Renal cortex interstitium (tissue), 15 donors: ENCODE measurements around the gene RNF40. TPM values are rescaled to one million over a fixed set of nuclear protein-coding genes. Genes with fewer than 3 reads are reported as not detected.

Source experiments
- DNase-seq, 11 donors: peaks; one replicate each; pipeline ENCODE4 v3.0.0-alpha.2; 2013; ENCODE audit warnings: low read depth in 9 of 11, low spot score in 4 of 11; ENCODE audit errors: extremely low read depth in 1 of 11
- long read RNA-seq, 16 experiments: transcript quantifications; one replicate each; lab custom pipeline, GENCODE V29; 2026
- polyA plus RNA-seq, 3 donors: library from polyadenylated mRNA; unstranded; fragments of 120-200 nt; gene quantifications; one replicate each; pipeline ENCODE4 v1.2.1, GENCODE V29; 2013; ENCODE audit not compliant: insufficient read length in 3 of 3

Gene RNF40
- 100 to 1,000 TPM; 119 to 124 (median 120) TPM for polyA plus RNA-seq
- long read RNA-seq, donor 1, partial matches to known transcripts, result 7 of 9 reads
- long read RNA-seq, donor 1, other reads (novel, unspliced or antisense), result 0 of 9 reads
- long read RNA-seq, donor 2, partial matches to known transcripts, result 8 of 8 reads
- long read RNA-seq, donor 2, other reads (novel, unspliced or antisense), result 0 of 8 reads
- long read RNA-seq, donor 3, full-length matches to known transcripts, result 7 of 33 reads
- long read RNA-seq, donor 3, partial matches to known transcripts, result 26 of 33 reads
- long read RNA-seq, donor 3, other reads (novel, unspliced or antisense), result 0 of 33 reads
- long read RNA-seq, donor 4, full-length matches to known transcripts, result 4 of 10 reads
- long read RNA-seq, donor 4, partial matches to known transcripts, result 6 of 10 reads
- long read RNA-seq, donor 4, other reads (novel, unspliced or antisense), result 0 of 10 reads
- long read RNA-seq, donor 5, result 0 reads
- long read RNA-seq, donor 6, partial matches to known transcripts, result 12 of 13 reads
- long read RNA-seq, donor 6, other reads (novel, unspliced or antisense), result 0 of 13 reads
- long read RNA-seq, donor 7, partial matches to known transcripts, result 13 of 13 reads
- long read RNA-seq, donor 7, other reads (novel, unspliced or antisense), result 0 of 13 reads
- long read RNA-seq, donor 8, result 0 reads
- long read RNA-seq, donor 9, full-length matches to known transcripts, result 4 of 17 reads
- long read RNA-seq, donor 9, partial matches to known transcripts, result 13 of 17 reads
- long read RNA-seq, donor 9, other reads (novel, unspliced or antisense), result 0 of 17 reads
- long read RNA-seq, donor 10, full-length matches to known transcripts, result 2 of 11 reads
- long read RNA-seq, donor 10, partial matches to known transcripts, result 9 of 11 reads
- long read RNA-seq, donor 10, other reads (novel, unspliced or antisense), result 0 of 11 reads
- long read RNA-seq, donor 11, partial matches to known transcripts, result 13 of 14 reads
- long read RNA-seq, donor 11, other reads (novel, unspliced or antisense), result 0 of 14 reads
- long read RNA-seq, donor 12, full-length matches to known transcripts, result 1 of 1 reads
- long read RNA-seq, donor 12, partial matches to known transcripts, result 0 of 1 reads
- long read RNA-seq, donor 12, other reads (novel, unspliced or antisense), result 0 of 1 reads
- long read RNA-seq, donor 13, result 0 reads
- long read RNA-seq, donor 14, full-length matches to known transcripts, result 2 of 9 reads
- long read RNA-seq, donor 14, partial matches to known transcripts, result 7 of 9 reads
- long read RNA-seq, donor 14, other reads (novel, unspliced or antisense), result 0 of 9 reads
- long read RNA-seq, donor 15, partial matches to known transcripts, result 6 of 6 reads
- long read RNA-seq, donor 15, other reads (novel, unspliced or antisense), result 0 of 6 reads
- long read RNA-seq, donor 16, full-length matches to known transcripts, result 4 of 33 reads
- long read RNA-seq, donor 16, partial matches to known transcripts, result 29 of 33 reads
- long read RNA-seq, donor 16, other reads (novel, unspliced or antisense), result 0 of 33 reads

DNA sequence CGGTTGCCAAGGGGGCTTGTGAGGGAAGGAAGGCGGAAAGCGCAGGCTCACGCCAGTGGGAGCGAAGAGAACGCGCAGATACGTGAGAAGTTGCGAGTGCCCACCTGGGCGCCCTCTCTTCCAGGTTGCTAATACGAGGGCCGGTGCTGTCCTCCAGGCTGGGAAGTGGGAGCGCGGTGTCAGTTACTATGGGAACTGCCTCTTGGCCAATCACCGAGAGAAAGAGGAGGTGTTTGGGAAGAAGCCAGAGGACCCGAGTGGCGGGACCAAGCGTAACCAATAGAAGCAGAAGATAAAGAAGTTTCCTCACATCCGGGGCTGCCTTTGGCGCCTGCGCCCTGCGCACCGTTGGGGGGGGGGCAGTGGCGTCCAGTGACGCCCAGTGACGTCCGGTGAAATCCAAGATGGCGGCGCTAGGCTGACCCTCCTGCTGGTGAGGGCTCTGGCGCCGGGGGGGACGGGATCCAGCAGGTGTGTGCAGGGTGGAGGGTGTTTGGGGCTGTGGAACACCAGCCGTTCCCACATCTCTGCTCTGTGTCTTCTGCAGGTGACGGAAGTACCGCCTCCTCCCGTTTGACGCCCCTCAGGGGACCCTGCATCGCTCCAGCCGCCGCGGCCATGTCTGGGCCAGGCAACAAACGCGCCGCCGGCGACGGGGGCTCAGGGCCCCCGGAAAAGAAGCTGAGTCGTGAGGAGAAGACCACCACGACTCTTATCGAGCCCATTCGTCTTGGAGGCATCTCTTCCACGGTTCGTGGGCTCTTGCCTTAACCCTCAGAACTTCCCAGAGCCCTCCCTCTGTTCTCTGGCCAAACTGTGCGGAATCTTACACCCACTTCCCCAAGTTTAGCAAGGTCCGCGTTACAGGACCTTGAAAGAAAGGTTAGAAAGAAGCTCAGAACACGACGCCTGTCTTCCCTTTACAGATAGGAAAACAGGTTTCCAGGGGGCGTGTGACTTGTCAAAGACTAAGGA lies at the start of gene RNF40, which contains the start of gene CFAP119:
Gene RNF40 (plus strand): TSS at position 395 of the 975 bp plus-strand sequence. CDS start 224 bp downstream, at position 619.
Gene CFAP119 (minus strand): TSS at position 135 of the 975 bp plus-strand sequence. CDS start 314 bp downstream, outside the sequence.
- peak; percentile 93 to 99 (median 97) for DNase-seq

DNA sequence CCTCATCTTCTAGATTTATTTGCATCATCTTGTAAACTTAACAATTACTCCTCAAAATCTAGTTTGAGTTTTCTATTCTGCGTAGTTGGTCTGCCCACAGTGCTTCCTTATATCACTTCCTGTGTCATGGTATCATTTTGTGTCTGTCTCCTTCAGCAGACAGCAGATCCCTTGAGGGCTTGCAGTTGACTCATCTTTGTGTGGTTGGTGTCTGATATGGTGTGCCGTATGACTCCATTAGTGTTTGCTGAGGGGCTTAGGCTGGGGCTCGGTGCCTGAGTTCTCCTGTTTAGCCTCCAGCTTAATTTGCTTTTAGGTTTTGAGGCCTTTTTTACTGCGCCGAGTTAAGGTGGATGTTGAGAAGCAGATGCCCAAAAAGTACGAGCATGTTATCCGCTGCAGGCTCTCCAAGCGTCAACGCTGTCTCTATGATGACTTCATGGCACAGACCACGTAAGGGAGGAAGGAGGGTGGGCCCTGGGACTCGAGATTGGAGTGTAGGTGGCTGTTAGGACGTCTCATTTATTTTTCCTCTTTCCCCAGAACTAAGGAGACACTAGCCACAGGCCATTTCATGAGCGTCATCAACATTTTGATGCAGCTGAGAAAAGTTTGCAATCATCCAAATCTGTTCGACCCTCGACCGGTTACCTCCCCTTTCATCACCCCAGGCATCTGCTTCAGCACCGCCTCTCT lies 46.2 kb upstream of the RNF40 start:
- DNase-seq, result no peak

DNA sequence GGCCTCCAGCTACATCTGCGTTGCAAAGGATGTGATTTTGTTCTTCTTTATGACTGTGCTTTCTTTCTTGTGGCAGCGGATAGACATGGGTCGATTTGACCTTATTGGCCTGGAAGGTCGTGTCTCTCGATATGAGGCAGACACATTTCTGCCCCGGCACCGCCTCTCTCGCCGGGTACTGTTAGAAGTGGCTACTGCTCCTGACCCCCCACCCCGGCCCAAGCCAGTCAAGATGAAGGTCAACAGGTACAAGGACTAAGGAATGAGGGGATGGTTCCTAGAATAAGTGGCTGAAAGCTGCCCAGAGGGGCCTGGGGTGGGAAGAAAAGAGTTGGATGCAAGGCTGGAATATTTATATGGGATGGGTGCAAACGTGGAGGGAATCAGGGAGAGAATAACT lies 42.0 kb upstream of the RNF40 start:
- no peak for DNase-seq

DNA sequence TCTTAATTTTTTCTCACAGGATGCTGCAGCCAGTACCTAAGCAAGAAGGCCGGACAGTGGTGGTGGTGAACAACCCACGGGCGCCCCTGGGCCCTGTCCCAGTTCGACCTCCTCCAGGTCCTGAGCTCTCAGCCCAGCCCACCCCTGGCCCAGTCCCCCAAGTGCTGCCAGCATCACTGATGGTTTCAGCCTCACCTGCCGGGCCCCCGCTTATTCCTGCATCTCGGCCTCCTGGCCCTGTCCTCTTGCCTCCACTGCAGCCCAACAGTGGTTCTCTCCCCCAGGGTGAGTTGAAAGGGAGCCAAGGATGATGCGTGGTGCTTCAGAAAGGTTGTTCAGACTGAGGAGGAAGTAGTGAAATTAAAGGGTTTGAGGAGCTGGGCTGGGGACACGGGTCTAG lies 41.4 kb upstream of the RNF40 start:
- DNase-seq, result no peak

DNA sequence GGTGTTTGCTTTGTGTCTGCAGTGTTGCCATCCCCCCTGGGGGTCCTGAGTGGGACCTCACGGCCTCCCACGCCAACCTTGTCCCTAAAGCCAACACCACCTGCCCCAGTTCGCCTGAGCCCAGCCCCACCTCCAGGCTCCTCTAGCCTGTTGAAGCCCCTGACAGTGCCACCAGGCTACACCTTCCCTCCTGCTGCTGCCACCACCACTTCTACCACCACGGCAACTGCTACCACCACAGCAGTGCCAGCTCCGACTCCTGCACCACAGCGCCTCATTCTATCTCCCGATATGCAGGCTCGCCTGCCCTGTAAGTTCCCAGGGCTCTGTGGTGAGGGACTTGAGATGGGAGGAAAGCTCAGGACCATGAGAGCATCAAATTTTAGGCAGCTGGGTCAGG lies 41.0 kb upstream of the RNF40 start:
- no peak for DNase-seq

DNA sequence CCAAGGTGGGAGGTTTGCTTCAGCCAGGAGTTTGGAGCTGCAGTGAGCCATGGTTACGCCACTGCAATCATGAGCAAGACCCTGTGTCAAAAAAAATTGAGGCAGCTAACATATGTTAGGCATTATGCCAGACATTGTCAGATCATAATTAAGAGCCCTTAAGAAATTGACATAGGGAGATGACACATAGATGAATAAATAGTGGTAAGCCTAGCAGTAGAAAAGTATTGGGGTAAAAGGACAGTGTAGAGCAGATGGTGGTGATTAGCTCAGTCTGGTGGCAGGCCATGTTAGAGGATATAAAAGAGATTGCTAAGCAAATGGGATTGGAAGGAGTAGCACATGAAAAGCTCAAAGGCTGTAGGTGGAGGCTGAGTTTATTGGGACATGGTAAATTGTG lies 40.5 kb upstream of the RNF40 start:
- no peak for DNase-seq

DNA sequence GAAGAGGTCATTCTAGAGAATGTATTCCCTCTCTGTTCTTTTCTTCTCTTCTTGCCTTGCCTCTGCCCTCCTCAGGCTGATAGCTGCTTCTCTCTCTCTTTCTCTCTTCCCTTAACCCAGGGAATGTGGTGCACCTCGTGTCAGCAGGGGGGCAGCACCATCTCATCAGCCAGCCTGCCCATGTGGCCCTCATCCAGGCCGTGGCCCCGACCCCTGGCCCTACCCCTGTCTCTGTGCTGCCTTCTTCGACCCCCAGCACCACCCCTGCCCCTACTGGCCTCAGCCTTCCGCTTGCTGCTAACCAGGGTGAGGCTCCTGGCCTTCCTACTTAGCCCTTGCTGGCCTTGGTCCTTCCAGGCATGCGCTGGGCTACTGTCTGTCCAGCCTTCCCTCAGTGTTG lies 39.7 kb upstream of the RNF40 start:
- DNase-seq, result no peak

DNA sequence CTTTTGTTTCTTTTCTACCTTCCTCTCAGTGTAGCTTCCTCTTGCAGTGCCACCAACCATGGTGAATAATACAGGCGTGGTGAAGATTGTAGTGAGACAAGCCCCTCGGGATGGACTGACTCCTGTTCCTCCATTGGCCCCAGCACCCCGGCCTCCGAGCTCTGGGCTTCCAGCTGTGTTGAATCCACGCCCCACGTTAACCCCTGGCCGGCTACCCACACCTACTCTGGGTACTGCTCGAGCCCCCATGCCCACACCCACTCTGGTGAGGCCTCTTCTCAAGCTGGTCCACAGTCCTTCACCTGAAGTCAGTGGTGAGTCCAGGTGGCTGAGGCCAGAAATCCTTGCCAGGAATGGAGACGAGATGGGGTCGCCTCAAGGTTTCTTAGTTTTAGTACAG lies 39.2 kb upstream of the RNF40 start:
- no peak for DNase-seq

DNA sequence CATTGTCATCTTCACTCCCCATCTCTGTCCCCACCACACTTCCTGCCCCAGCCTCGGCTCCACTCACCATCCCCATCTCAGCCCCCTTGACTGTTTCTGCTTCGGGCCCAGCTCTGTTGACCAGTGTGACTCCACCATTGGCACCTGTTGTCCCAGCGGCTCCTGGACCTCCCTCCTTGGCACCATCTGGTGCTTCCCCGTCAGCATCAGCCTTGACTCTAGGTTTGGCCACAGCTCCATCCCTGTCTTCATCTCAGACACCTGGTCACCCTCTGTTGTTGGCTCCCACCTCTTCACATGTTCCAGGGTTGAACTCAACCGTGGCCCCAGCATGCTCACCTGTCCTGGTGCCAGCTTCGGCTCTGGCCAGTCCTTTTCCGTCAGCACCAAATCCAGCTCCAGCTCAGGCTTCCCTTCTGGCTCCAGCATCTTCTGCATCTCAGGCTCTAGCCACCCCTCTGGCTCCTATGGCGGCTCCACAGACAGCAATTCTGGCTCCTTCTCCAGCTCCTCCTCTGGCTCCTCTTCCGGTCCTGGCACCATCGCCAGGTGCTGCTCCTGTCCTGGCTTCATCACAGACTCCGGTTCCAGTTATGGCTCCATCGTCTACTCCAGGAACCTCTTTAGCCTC lies 38.3 kb upstream of the RNF40 start:
- DNase-seq, result no peak

DNA sequence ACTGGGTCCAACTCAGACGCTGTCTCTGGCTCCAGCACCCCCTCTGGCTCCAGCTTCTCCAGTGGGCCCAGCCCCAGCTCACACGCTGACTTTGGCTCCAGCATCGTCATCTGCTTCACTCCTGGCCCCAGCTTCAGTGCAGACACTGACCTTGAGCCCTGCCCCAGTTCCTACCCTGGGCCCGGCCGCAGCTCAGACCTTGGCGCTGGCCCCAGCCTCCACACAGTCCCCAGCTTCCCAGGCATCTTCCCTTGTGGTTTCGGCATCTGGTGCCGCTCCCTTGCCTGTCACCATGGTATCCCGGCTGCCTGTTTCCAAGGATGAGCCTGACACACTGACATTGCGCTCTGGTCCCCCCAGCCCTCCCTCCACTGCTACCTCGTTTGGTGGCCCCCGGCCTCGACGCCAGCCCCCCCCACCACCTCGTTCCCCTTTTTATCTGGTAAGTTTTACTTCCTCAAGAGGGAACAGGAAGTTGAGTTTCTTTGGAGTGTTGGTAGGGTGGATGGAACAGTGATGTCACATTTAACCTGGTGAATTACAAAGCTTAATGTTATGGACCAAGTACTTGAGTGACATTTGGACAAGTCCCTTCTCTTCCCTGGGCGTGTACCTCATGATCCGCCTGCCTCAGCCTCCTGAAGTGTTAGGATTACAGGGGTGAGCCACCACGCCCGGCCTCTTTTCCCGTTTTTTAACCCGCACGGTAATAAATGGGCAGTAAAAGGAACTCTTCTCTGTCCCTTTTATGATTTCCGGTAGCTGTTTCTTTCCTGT lies 37.3 kb upstream of the RNF40 start:
- DNase-seq, result no peak

DNA sequence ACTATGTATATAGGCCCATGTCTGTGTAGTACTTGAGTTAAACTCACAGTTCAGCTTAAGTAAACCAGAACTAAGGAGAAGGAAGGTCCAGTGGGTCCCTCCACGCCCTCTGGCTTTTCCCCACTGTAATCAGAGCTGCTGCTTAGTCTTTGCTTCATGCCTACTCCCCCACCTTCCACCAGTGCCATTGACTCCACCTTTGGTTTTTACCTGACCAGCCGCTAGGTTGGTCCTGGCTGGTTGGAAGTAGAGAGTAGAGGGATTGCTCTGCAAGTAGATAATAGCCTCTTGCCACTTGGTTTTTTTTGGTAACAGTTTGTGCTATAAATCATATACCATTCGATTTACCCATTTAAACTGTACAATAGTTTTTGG lies 36.7 kb upstream of the RNF40 start:
- no peak for DNase-seq

DNA sequence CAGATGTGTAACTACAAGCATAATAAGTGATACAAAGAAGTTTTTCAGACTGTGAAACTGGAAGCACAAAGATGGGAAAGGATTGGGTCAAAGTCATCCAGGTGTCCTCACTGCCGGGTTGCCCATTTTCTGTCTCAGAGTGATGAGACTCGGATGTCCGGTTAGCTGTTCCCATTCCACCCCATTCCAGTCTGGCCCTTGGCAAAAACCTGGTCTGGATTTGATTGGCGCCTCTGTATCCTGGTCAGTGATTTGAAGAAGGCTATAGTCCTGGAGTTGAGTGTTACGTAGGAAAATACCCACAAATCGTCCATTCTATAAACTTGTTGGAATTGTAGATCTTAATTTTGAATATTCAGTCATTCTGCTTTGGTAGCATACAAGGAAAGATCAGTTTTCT lies 33.8 kb upstream of the RNF40 start:
- DNase-seq, result no peak

DNA sequence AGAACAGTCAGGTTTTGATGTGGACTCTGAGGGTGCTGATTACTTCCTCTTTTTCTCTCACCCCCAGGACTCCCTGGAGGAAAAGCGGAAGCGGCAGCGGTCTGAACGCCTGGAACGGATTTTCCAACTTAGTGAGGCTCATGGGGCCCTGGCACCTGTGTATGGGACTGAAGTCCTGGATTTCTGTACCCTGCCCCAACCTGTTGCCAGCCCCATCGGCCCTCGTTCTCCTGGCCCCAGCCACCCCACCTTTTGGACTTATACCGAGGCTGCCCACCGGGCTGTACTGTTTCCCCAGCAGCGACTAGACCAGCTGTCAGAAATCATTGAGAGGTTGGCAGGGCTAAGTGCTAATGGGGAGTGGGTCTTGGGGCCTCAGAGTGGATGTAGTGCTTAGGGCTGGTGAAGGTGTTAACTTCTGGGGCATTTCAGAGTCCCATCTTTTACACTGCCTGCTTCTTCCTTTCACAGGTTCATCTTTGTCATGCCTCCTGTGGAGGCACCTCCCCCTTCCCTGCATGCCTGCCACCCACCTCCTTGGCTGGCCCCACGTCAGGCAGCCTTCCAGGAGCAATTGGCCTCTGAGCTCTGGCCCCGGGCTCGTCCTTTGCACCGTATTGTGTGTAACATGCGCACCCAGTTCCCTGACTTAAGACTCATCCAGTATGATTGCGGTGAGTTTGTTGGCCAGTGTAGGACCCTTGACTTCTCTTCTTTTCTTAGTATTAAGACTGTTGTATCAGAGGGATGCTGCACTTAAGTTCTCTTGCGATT lies 33.0 kb upstream of the RNF40 start:
- DNase-seq, result no peak

DNA sequence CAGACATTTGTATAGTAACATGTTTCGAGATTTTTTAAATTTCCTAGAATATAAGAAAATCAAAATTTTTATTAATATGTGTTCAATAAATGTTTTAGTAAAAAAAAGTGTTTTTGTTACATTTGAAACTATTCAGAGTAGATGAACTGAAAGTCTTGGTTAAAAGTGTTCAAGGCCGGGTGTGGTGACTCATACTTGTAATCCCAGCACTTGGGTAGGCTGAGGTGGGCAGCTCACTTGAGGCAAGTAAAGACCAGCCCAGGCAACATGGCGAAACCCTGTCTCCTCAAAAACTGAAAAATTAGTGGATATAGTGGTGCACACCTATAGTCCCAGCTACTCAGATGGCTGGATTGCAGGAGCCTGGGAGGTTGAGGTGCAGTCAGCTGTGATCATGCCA lies 30.7 kb upstream of the RNF40 start:
- DNase-seq, result no peak
